CD14-positive monocyte (primary cell): ENCODE results near the gene ADCY7. TPM values are rescaled to one million over a fixed set of nuclear protein-coding genes. Genes with fewer than 3 reads are reported as not detected.
"Not testable (repeated sequence)": the region's sequence is repeated elsewhere in the genome, so short reads cannot be mapped to it uniquely, and the experiment has no call there.

Experiments
- DNase-seq, 3 donors: peaks; one replicate each; pipeline ENCODE4 v3.0.0-alpha.2; 2011 to 2022
- H2AFZ ChIP-seq: 2 replicates; pipeline ENCODE4 v1.6.0; 2012; ENCODE audit warnings: mild to moderate bottlenecking, low read depth, low read length, inconsistent platforms; ENCODE audit not compliant: insufficient read depth, poor library complexity, severe bottlenecking
- H3K27ac ChIP-seq, 2 donors: 1 replicate in 1 of 2; 2 replicates in 1 of 2; pipeline ENCODE4 v1.5.1; 2012 to 2013; ENCODE audit warnings: low read length in 2 of 2, control low read depth in 1 of 2, inconsistent platforms in 1 of 2, low read depth in 1 of 2, mild to moderate bottlenecking in 1 of 2
- H3K27me3 ChIP-seq, 2 donors: one replicate each; pipeline versions ENCODE4 v1.6.0 to v1.6.1; 2011 to 2013; ENCODE audit warnings: low read length in 2 of 2; ENCODE audit not compliant: control insufficient read depth in 2 of 2, insufficient read depth in 2 of 2
- H3K36me3 ChIP-seq, 2 donors: replicated peaks in 1 of 2; 1 replicate in 1 of 2; 2 replicates in 1 of 2; pipeline versions ENCODE4 v1.5.1 to v1.6.1; 2012 to 2013; ENCODE audit warnings: low read length in 2 of 2, control low read depth in 1 of 2, inconsistent platforms in 1 of 2, mild to moderate bottlenecking in 1 of 2; ENCODE audit not compliant: insufficient read depth in 2 of 2, control insufficient read depth in 1 of 2
- H3K4me1 ChIP-seq, 2 donors: 1 replicate in 1 of 2; 2 replicates in 1 of 2; pipeline versions ENCODE4 v1.5.1 to v1.6.1; 2012 to 2013; ENCODE audit warnings: low read length in 2 of 2, control low read depth in 1 of 2, inconsistent platforms in 1 of 2, mild to moderate bottlenecking in 1 of 2, moderate library complexity in 1 of 2; ENCODE audit not compliant: insufficient read depth in 2 of 2, control insufficient read depth in 1 of 2
- H3K4me2 ChIP-seq: replicated peaks from 2 replicates; pipeline ENCODE3; 2012; ENCODE audit warnings: low read length, moderate library complexity, mild to moderate bottlenecking; ENCODE audit not compliant: poor library complexity, severe bottlenecking; ENCODE audit errors: extremely low read depth
- H3K4me3 ChIP-seq, 3 experiments: fragments of 200-600 bp in 1 of 3; sonication (generic) in 1 of 3; replicated peaks in 1 of 3; 1 replicate in 2 of 3; 2 replicates in 1 of 3; pipeline ENCODE4 v1.5.1; 2011 to 2013; ENCODE audit warnings: low read length in 3 of 3, mild to moderate bottlenecking in 3 of 3, control low read depth in 2 of 3, low read depth in 2 of 3, inconsistent platforms in 1 of 3, moderate library complexity in 1 of 3
- H3K79me2 ChIP-seq: 2 replicates; pipeline ENCODE4 v1.6.0; 2012; ENCODE audit warnings: mild to moderate bottlenecking, control low read depth, inconsistent platforms, low read length, moderate library complexity; ENCODE audit not compliant: insufficient read depth
- H3K9ac ChIP-seq: 2 replicates; pipeline ENCODE4 v1.6.0; 2017; ENCODE audit warnings: low read length, mild to moderate bottlenecking; ENCODE audit not compliant: insufficient read depth, poor library complexity, severe bottlenecking
- H3K9me3 ChIP-seq, 2 donors: replicated peaks in 1 of 2; 1 replicate in 1 of 2; 2 replicates in 1 of 2; pipeline versions ENCODE4 v1.5.1 to v1.6.1; 2012 to 2013; ENCODE audit warnings: low read length in 2 of 2, control low read depth in 1 of 2; ENCODE audit not compliant: control insufficient read depth in 1 of 2, insufficient read depth in 1 of 2
- H4K20me1 ChIP-seq: 2 replicates; pipeline ENCODE4 v1.6.0; 2012; ENCODE audit warnings: mild to moderate bottlenecking, low read length, control low read depth, moderate library complexity; ENCODE audit not compliant: insufficient read depth
- H3K27ac Mint-ChIP-seq, 7 donors: one replicate each; pipeline ENCODE4 v1.8.0; 2020; ENCODE audit warnings: mild to moderate bottlenecking in 7 of 7, mixed read lengths in 7 of 7, moderate library complexity in 6 of 7, inconsistent platforms in 2 of 7
- H3K27me3 Mint-ChIP-seq, 3 donors: one replicate each; pipeline ENCODE4 v1.8.0; 2021 to 2022; ENCODE audit warnings: low read depth in 3 of 3, mild to moderate bottlenecking in 3 of 3, mixed read lengths in 3 of 3, moderate library complexity in 3 of 3, inconsistent platforms in 1 of 3
- H3K36me3 Mint-ChIP-seq, 2 donors: one replicate each; pipeline ENCODE4 v1.8.0; 2020; ENCODE audit warnings: mixed read lengths in 2 of 2, inconsistent platforms in 1 of 2, mild to moderate bottlenecking in 1 of 2
- H3K4me1 Mint-ChIP-seq: one replicate; pipeline ENCODE4 v1.8.0; 2020; ENCODE audit warnings: mild to moderate bottlenecking, mixed read lengths
- H3K4me3 Mint-ChIP-seq, 2 donors: one replicate each; pipeline ENCODE4 v1.8.0; 2020; ENCODE audit warnings: mild to moderate bottlenecking in 2 of 2, mixed read lengths in 2 of 2, moderate library complexity in 1 of 2
- H3K9me3 Mint-ChIP-seq, 7 donors: one replicate each; pipeline ENCODE4 v1.8.0; 2020 to 2022; ENCODE audit warnings: mixed read lengths in 7 of 7, mild to moderate bottlenecking in 6 of 7, moderate library complexity in 6 of 7, inconsistent platforms in 2 of 7
- WGBS: methylation state at CpG from one replicate; pipeline ENCODE4 v1.1.5; 2013; ENCODE audit warnings: missing lambda C conversion rate; ENCODE audit not compliant: insufficient coverage; 5-methylcytosine and 5-hydroxymethylcytosine counted together
- intact Hi-C, 2 donors: fragments of 100-400 bp; cut with micrococcal nuclease; formaldehyde crosslinking; loops; one replicate each; pipeline versions ENCODE4 v1.15.0 to v1.15.1; 2023
- polyA plus RNA-seq, 3 donors: library from polyadenylated mRNA; depleted of rRNA in 1 of 3; unstranded in 2 of 3; stranded (reverse) in 1 of 3; fragments of 300-500 nt in 2 of 3; fragments of >200 nt in 1 of 3; fragmentation: Illumina TruSeq in 2 of 3; gene quantifications; 1 replicate in 2 of 3; 2 replicates in 1 of 3; pipeline ENCODE4 v1.2.3, GENCODE V29; 2012 to 2021
- TF ChIP-seq, protein P1 (sequence below): fragments of 200-600 bp; IDR thresholded peaks from one replicate; pipeline ENCODE4 v1.8.0; 2022; ENCODE audit warnings: antibody characterized with exemption, mild to moderate bottlenecking

ADCY7 gene
- polyA plus RNA-seq, 3 donors: 53.1 to 230 (median 91.5) TPM

GRCh38 chr16:50238868-50239301 is 27.5 kb upstream of the ADCY7 start:
- Mint-ChIP-seq H3K27me3 (peaks cover 0 to 4% (median 1%) of the 10 kb centered on the region in 3 donors), H3K4me1 (peaks cover 14% of the 10 kb centered on the region), H3K4me3 (no peak overlapping the region), H3K27ac (no peak overlapping the region), H3K9me3 (peaks cover 0 to 3% (median 0%) of the 10 kb centered on the region in 7 donors), H3K36me3 (no peaks in the 10 kb centered on the region)
- H3K4me1 ChIP-seq: peaks cover 13 to 17% of the 10 kb centered on the region in 2 donors
- H3K27me3 ChIP-seq: no peaks in the 10 kb centered on the region
- H2AFZ ChIP-seq: no peak overlapping the region
- H3K79me2 ChIP-seq: no peaks in the 10 kb centered on the region
- no peak for DNase-seq
- H4K20me1 ChIP-seq: no peaks in the 10 kb centered on the region
- no peaks in the 10 kb centered on the region for H3K36me3 ChIP-seq
- H3K4me3 ChIP-seq: no peak overlapping the region
- H3K9ac ChIP-seq: no peak overlapping the region
- H3K27ac ChIP-seq: no peak overlapping the region
- WGBS: 74% methylated on average over 2 of the region's 5 CpGs
- no peak overlapping the region for H3K4me2 ChIP-seq
- H3K9me3 ChIP-seq: no peaks in the 10 kb centered on the region
- TF ChIP-seq, protein P1, sequence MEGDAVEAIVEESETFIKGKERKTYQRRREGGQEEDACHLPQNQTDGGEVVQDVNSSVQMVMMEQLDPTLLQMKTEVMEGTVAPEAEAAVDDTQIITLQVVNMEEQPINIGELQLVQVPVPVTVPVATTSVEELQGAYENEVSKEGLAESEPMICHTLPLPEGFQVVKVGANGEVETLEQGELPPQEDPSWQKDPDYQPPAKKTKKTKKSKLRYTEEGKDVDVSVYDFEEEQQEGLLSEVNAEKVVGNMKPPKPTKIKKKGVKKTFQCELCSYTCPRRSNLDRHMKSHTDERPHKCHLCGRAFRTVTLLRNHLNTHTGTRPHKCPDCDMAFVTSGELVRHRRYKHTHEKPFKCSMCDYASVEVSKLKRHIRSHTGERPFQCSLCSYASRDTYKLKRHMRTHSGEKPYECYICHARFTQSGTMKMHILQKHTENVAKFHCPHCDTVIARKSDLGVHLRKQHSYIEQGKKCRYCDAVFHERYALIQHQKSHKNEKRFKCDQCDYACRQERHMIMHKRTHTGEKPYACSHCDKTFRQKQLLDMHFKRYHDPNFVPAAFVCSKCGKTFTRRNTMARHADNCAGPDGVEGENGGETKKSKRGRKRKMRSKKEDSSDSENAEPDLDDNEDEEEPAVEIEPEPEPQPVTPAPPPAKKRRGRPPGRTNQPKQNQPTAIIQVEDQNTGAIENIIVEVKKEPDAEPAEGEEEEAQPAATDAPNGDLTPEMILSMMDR: no peak
- intact Hi-C loops: no loop called here

DNA sequence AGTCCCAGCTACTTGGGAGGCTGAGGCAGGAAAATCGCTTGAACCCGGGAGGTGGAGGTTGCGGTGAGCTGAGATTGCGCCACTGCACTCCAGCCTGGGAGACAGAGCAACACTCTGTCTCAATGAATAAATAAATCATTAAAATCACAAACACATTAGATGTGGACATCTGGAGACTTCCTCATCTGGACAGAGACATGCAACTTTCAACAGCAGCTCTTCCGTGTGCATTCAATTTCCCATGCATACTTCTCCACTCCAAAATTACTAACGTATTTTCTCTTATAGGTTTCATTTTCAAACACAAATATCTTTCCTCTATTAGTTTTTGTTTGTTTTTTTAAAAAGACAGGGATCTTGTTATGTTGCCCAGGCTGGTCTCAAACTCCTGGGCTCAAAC is 23.3 kb upstream of the ADCY7 start:
- H3K9ac ChIP-seq, H3K36me3 ChIP-seq, intact Hi-C loops, H3K27ac ChIP-seq, H3K9me3 Mint-ChIP-seq, H4K20me1 ChIP-seq, H3K27me3 ChIP-seq, H3K4me2 ChIP-seq, H3K4me3 ChIP-seq, H3K27me3 Mint-ChIP-seq, H3K36me3 Mint-ChIP-seq, H3K9me3 ChIP-seq, H2AFZ ChIP-seq: not testable (repeated sequence)
- Histone ChIP-seq H3K79me2 (peaks cover 17% of the 10 kb centered on the region), H3K4me1 (peaks cover 32 to 47% of the 10 kb centered on the region in 2 donors)
- Mint-ChIP-seq H3K27ac (peak overlapping the region in 5 of 7 donors; percentile 15 to 77 (median 50)), H3K4me1 (peaks cover 37% of the 10 kb centered on the region), H3K4me3 (peak overlapping the region in 1 of 2 donors; percentile 47)
- 0% methylated on average over 1 of the region's 6 CpGs for WGBS
- DNase-seq: peak; percentile 26 to 64 (median 44)
